MM.1S (cell line): Measurements from ENCODE around the gene DDAH1.

Experiments
- DNase-seq: peaks from one replicate; pipeline ENCODE4 v3.0.0-alpha.2; 2015
- H2AFZ ChIP-seq: fragments of 300-600 bp; sonication (generic); 2 replicates; pipeline ENCODE4 v1.6.0; 2016; ENCODE audit warnings: antibody characterized with exemption, low read length
- H3F3A ChIP-seq: fragments of 300-600 bp; sonication (generic); 2 replicates; pipeline ENCODE4 v1.6.1; 2016; ENCODE audit warnings: mild to moderate bottlenecking, antibody characterized with exemption, low read length, moderate library complexity, mixed read lengths; ENCODE audit not compliant: insufficient read depth
- H3K27ac ChIP-seq: fragments of 300-600 bp; sonication (generic); 2 replicates; pipeline ENCODE4 v1.5.1; 2016; ENCODE audit warnings: mild to moderate bottlenecking, low read length
- H3K27me3 ChIP-seq: fragments of 300-600 bp; sonication (generic); replicated peaks from 2 replicates; pipeline ENCODE4 v1.6.0; 2016; ENCODE audit warnings: low read length; ENCODE audit not compliant: insufficient read depth
- H3K36me3 ChIP-seq: fragments of 300-600 bp; sonication (generic); replicated peaks from 2 replicates; pipeline ENCODE4 v1.6.1; 2016; ENCODE audit warnings: mild to moderate bottlenecking, low read length, mixed read lengths; ENCODE audit not compliant: insufficient read depth
- H3K4me1 ChIP-seq: fragments of 300-600 bp; sonication (generic); 2 replicates; pipeline ENCODE4 v1.6.1; 2016; ENCODE audit warnings: low read length, mixed read lengths
- H3K4me2 ChIP-seq: fragments of 300-600 bp; sonication (generic); 2 replicates; pipeline ENCODE4 v1.6.0; 2016; ENCODE audit warnings: low read depth, low read length
- H3K4me3 ChIP-seq: fragments of 300-600 bp; sonication (generic); 2 replicates; pipeline ENCODE4 v1.5.1; 2016; ENCODE audit warnings: low read length, mixed read lengths
- H3K79me2 ChIP-seq: fragments of 300-600 bp; sonication (generic); 2 replicates; pipeline ENCODE4 v1.6.1; 2016; ENCODE audit warnings: mixed run types, low read length, mixed read lengths
- H3K9ac ChIP-seq: fragments of 300-600 bp; sonication (generic); 2 replicates; pipeline ENCODE4 v1.6.1; 2016; ENCODE audit warnings: low read length, mixed read lengths
- H3K9me2 ChIP-seq: fragments of 300-600 bp; sonication (generic); replicated peaks from 2 replicates; pipeline ENCODE4 v1.6.1; 2016; ENCODE audit warnings: mild to moderate bottlenecking, low read length, mixed read lengths; ENCODE audit not compliant: insufficient read depth
- H3K9me3 ChIP-seq: fragments of 300-600 bp; sonication (generic); replicated peaks from 2 replicates; pipeline ENCODE4 v1.6.1; 2016; ENCODE audit warnings: mild to moderate bottlenecking, low read length, mixed read lengths; ENCODE audit not compliant: insufficient read depth
- H4K20me1 ChIP-seq: fragments of 300-600 bp; sonication (generic); 2 replicates; pipeline ENCODE4 v1.6.1; 2016; ENCODE audit warnings: mild to moderate bottlenecking, low read length, moderate library complexity, mixed read lengths; ENCODE audit not compliant: insufficient read depth
- EZH2 ChIP-seq: fragments of 300-600 bp; sonication (generic); optimal IDR thresholded peaks from 2 replicates; pipeline ENCODE3; 2017; ENCODE audit warnings: low read depth, mild to moderate bottlenecking, antibody characterized with exemption, low read length, mixed read lengths
- EZH2phosphoT487 ChIP-seq: fragments of 300-600 bp; sonication (generic); IDR thresholded peaks from 2 replicates; pipeline ENCODE4 v1.6.1; 2018; ENCODE audit warnings: antibody characterized with exemption, low read length
- TF ChIP-seq, protein P1 (sequence below): fragments of 300-600 bp; sonication (generic); IDR thresholded peaks from 2 replicates; pipeline ENCODE4 v1.5.1; 2016; ENCODE audit warnings: antibody characterized with exemption, low read length, mixed read lengths

Gene DDAH1

DNA sequence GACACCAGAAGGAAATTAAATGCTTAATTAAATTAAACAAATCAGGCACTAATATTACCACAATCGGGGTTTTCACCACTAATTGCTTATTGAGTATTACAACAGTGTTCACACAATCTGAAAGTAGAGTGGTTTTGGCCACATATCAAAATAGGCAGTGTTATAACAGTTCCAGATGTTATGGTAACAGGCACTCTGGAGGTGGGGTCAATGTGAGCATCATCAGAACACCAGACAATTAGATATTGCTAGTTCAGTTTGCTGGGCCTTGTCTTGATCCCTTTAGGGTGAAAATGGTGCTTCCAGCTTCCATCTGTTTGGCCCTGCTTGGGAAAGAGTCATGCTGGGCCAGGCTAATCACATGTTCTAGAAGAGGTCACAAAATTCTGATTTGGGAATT is 14.5 kb upstream of the DDAH1 start:
- H3K9me2 ChIP-seq = no peaks in the 10 kb centered on the region
- H3K27ac ChIP-seq = no peak overlapping the region
- no peak overlapping the region for H2AFZ ChIP-seq
- H3K4me1 ChIP-seq = no peaks in the 10 kb centered on the region
- H3K27me3 ChIP-seq = no peaks in the 10 kb centered on the region
- H3K36me3 ChIP-seq = no peaks in the 10 kb centered on the region
- no peak for TF ChIP-seq EZH2
- TF ChIP-seq, protein P1, sequence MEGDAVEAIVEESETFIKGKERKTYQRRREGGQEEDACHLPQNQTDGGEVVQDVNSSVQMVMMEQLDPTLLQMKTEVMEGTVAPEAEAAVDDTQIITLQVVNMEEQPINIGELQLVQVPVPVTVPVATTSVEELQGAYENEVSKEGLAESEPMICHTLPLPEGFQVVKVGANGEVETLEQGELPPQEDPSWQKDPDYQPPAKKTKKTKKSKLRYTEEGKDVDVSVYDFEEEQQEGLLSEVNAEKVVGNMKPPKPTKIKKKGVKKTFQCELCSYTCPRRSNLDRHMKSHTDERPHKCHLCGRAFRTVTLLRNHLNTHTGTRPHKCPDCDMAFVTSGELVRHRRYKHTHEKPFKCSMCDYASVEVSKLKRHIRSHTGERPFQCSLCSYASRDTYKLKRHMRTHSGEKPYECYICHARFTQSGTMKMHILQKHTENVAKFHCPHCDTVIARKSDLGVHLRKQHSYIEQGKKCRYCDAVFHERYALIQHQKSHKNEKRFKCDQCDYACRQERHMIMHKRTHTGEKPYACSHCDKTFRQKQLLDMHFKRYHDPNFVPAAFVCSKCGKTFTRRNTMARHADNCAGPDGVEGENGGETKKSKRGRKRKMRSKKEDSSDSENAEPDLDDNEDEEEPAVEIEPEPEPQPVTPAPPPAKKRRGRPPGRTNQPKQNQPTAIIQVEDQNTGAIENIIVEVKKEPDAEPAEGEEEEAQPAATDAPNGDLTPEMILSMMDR = no peak
- no peak for TF ChIP-seq EZH2phosphoT487
- no peak overlapping the region for H3K4me2 ChIP-seq
- no peak overlapping the region for H3K9ac ChIP-seq
- no peaks in the 10 kb centered on the region for H3F3A ChIP-seq
- no peaks in the 10 kb centered on the region for H3K9me3 ChIP-seq
- no peaks in the 10 kb centered on the region for H3K79me2 ChIP-seq
- no peak overlapping the region for H3K4me3 ChIP-seq
- no peaks in the 10 kb centered on the region for H4K20me1 ChIP-seq
- DNase-seq = no peak

DNA sequence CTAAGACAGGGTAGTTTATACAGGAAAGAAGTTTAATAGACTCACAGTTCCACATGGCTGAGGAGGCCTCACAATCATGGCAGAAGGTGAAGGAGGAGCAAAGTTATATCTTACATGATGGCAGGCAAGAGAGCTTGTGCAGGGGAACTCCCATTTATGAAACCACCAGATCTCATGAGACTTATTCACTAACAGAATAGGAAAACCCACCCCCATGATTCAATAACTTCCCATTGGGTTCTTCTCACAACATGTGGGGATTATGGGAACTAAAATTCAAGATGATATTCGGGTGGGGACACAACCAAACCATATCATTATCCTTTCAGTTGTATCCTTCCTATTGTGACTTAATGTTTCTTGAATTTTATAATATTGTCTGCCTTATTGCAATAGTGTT is 13.4 kb upstream of the DDAH1 start:
- TF ChIP-seq, protein P1 = no peak
- TF ChIP-seq EZH2phosphoT487 = no peak

DNA sequence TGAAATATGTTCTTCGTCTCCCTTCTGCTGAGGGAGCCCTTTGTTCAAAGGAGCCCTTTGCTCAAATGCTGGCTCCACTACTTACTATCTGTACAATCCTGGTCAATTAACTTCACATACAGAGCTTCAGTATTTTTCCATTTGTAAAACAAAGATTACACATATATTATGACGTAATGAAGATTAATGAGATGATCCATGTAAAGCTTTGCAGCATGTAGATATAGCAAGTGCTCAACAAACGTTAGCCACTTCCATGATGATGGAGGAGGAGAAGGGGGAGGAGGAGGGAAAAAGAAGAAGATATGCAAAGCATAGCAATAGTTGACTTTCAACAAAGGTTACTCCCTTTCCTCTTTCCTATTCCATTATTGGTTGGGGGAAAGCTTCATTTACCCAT is 10.1 kb upstream of the DDAH1 start:
- no peak for TF ChIP-seq EZH2phosphoT487
- TF ChIP-seq, protein P1 = no peak
- TF ChIP-seq EZH2 = no peak

More for the DNA sequence above, 13.4 kb upstream of the DDAH1 start:
- no peaks in the 10 kb centered on the region for H3K9me3 ChIP-seq
- no peaks in the 10 kb centered on the region for H3K27me3 ChIP-seq
- H4K20me1 ChIP-seq = no peaks in the 10 kb centered on the region
- H3K4me3 ChIP-seq = no peak overlapping the region
- H2AFZ ChIP-seq = no peak overlapping the region
- H3K9ac ChIP-seq = no peak overlapping the region
- no peaks in the 10 kb centered on the region for H3K9me2 ChIP-seq
- H3K4me2 ChIP-seq = no peak overlapping the region
- no peak overlapping the region for H3K27ac ChIP-seq
- H3K4me1 ChIP-seq = no peaks in the 10 kb centered on the region
- H3F3A ChIP-seq = no peaks in the 10 kb centered on the region
- H3K36me3 ChIP-seq = no peaks in the 10 kb centered on the region
- H3K79me2 ChIP-seq = no peaks in the 10 kb centered on the region
- no peak for DNase-seq

More for the DNA sequence above, 10.1 kb upstream of the DDAH1 start:
- Histone ChIP-seq H3K4me1 (no peaks in the 10 kb centered on the region), H4K20me1 (no peaks in the 10 kb centered on the region), H3K4me3 (no peak overlapping the region), H3K27ac (no peak overlapping the region), H3K79me2 (no peaks in the 10 kb centered on the region), H3K27me3 (no peaks in the 10 kb centered on the region), H3K36me3 (no peaks in the 10 kb centered on the region), H3K4me2 (no peak overlapping the region), H3F3A (no peaks in the 10 kb centered on the region), H2AFZ (no peak overlapping the region), H3K9me3 (no peaks in the 10 kb centered on the region), H3K9ac (no peak overlapping the region), H3K9me2 (no peaks in the 10 kb centered on the region)
- DNase-seq = no peak
